Duodenal mucosa (tissue), 2 donors: ENCODE measurements around the gene MPPED1.

ENCODE experiments used
- H3K27ac ChIP-seq: one replicate; pipeline ENCODE4 v1.7.0; 2013; ENCODE audit warnings: low read depth, low read length
- H3K27me3 ChIP-seq, 2 donors: one replicate each; pipeline ENCODE4 v1.7.0; 2013; ENCODE audit warnings: low read length in 2 of 2, control low read depth in 1 of 2; ENCODE audit not compliant: insufficient read depth in 2 of 2, control insufficient read depth in 1 of 2
- H3K36me3 ChIP-seq, 2 donors: one replicate each; pipeline ENCODE4 v1.7.0; 2013; ENCODE audit warnings: low read length in 2 of 2, control low read depth in 1 of 2; ENCODE audit not compliant: insufficient read depth in 2 of 2, control insufficient read depth in 1 of 2
- H3K4me1 ChIP-seq, 2 donors: one replicate each; pipeline ENCODE4 v1.7.0; 2013; ENCODE audit warnings: low read length in 2 of 2, control low read depth in 1 of 2; ENCODE audit not compliant: insufficient read depth in 2 of 2, control insufficient read depth in 1 of 2
- H3K4me3 ChIP-seq, 2 donors: one replicate each; pipeline ENCODE4 v1.7.0; 2013; ENCODE audit warnings: low read length in 2 of 2, low read depth in 1 of 2
- H3K9ac ChIP-seq, 2 donors: one replicate each; pipeline ENCODE4 v1.7.0; 2013; ENCODE audit warnings: low read length in 2 of 2, low read depth in 1 of 2
- H3K9me3 ChIP-seq, 2 donors: one replicate each; pipeline ENCODE4 v1.7.0; 2013; ENCODE audit warnings: low read length in 2 of 2, control low read depth in 1 of 2; ENCODE audit not compliant: control insufficient read depth in 1 of 2

The MPPED1 gene

GRCh38 chr22:43553451-43554258, 141.8 kb downstream of the MPPED1 start:
- no peaks in the 10 kb centered on the region for H3K27me3 ChIP-seq
- no peaks in the 10 kb centered on the region for H3K36me3 ChIP-seq
- H3K9me3 ChIP-seq = no peaks in the 10 kb centered on the region
- no peaks in the 10 kb centered on the region for H3K4me1 ChIP-seq
- H3K9ac ChIP-seq = no peak overlapping the region
- H3K4me3 ChIP-seq = no peak overlapping the region
- no peak overlapping the region for H3K27ac ChIP-seq

DNA sequence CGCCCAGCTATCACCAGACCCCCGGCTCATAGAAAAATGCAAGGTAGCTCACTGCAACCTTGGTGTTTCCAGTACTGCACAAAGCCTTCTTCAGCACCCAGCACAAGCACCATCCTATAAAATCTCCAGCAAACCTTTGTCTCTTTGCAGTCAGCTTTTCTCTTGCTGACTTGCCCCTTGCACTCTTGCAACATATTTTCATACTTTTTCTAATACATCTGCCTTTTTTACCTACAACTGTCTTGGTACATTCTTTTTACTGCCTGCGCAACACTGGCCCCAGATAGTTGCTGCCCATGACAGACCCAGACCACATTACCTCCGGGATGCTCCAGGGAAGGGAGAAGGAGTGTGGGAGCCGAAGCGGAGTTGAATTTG, 142.4 kb downstream of the MPPED1 start:
- Histone ChIP-seq H3K9ac (no peak overlapping the region), H3K9me3 (no peaks in the 10 kb centered on the region), H3K27ac (no peak overlapping the region), H3K36me3 (no peaks in the 10 kb centered on the region), H3K27me3 (no peaks in the 10 kb centered on the region), H3K4me3 (no peak overlapping the region), H3K4me1 (no peaks in the 10 kb centered on the region)

- Histone ChIP-seq H3K9ac (no peak overlapping the region), H3K4me3 (no peak overlapping the region), H3K36me3 (no peaks in the 10 kb centered on the region), H3K27ac (no peak overlapping the region), H3K9me3 (no peaks in the 10 kb centered on the region), H3K27me3 (no peaks in the 10 kb centered on the region), H3K4me1 (no peaks in the 10 kb centered on the region)
Observed at GRCh38 chr22:43554694-43555365, 143.0 kb downstream of the MPPED1 start.

DNA sequence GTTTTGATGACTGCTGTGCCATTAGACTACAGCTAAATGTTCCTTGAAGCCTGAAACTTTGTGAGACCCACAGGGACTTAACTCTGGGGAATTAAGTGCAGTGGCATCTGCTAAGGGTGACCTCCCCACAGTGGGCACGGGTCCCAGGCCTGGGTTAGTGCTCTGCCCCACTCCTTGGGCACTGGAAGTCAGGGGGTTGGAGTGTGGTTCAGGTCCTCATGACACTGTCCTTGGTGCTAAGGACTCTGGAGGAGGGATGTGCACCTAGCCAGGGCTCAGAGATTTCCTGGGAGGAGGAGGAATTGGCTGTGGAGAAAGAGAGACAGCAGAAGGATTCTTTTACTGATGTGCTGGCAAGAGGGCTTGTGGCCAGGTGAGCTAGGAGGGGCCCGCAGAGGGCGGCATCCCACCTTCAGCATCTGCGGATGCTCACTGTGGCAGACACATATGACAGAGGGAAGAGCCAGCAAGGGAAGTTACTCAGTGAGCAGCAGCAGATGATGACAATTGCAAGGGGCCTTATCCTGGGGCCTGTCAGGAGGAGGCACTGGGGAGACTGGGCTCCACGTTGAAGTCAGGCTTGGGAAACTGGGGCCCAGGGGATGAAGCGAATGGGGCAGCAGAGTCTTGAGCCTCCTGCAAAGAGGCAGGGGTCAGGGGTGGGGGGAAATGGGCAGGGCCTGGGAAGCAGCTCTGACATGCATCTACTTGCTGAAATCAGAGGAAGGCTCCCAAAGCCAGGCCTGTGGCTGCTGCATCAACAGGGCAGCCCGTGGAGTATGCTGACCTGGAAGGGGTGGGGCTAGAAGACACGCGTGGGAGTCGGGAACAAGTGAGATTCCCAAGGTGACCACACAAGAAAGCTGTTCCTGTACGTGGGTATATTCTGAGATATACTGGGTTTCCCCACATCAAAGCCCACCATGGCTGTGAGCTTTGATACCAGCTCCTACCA, 144.0 kb downstream of the MPPED1 start:
- H3K4me3 ChIP-seq = no peak overlapping the region
- no peak overlapping the region for H3K9ac ChIP-seq
- no peaks in the 10 kb centered on the region for H3K36me3 ChIP-seq
- H3K4me1 ChIP-seq = no peaks in the 10 kb centered on the region
- H3K27me3 ChIP-seq = no peaks in the 10 kb centered on the region
- H3K27ac ChIP-seq = no peak overlapping the region
- no peaks in the 10 kb centered on the region for H3K9me3 ChIP-seq
